Astrocyte of the cerebellum (primary cell): ENCODE measurements around the gene F3.

Experiments used
- DNase-seq: peaks from one replicate; pipeline ENCODE4 v3.0.0-alpha.2; 2011; ENCODE audit warnings: low read depth
- H3K4me3 ChIP-seq: 2 replicates; pipeline ENCODE4 v1.5.1; 2011; ENCODE audit warnings: mild to moderate bottlenecking, low read depth, low read length, moderate library complexity
- in situ Hi-C: cut with HindIII; loops from 2 replicates; pipeline ENCODE4 v1.10.0; 2017; ENCODE audit warnings: low sequenced_read_pairs
- TF ChIP-seq, protein P1 (sequence below): IDR thresholded peaks from 2 replicates; pipeline ENCODE4 v1.5.1; 2012; ENCODE audit warnings: low read length, low read depth, moderate library complexity, mild to moderate bottlenecking; ENCODE audit errors: missing control alignments

Gene F3

DNA sequence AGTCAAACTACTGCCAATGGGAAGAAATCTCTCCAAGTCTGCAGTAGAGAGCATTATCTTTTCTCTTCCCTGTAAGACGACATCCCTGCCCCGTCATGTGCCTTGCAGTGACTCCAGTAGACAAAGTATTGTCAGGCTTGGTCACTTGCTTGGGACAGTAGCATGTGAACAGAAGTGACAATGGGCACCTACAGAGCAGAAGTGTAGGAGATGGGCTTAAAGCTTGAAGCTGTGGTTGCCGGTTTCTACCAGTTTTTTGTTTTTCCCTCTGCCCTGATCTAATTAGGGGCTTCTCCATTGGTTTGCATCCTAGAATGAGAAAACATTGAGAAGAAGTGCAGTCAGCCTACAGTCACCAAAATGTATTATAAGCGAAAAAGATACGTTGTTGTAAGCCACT lies 12.7 kb downstream of the F3 start:
- TF ChIP-seq, protein P1, sequence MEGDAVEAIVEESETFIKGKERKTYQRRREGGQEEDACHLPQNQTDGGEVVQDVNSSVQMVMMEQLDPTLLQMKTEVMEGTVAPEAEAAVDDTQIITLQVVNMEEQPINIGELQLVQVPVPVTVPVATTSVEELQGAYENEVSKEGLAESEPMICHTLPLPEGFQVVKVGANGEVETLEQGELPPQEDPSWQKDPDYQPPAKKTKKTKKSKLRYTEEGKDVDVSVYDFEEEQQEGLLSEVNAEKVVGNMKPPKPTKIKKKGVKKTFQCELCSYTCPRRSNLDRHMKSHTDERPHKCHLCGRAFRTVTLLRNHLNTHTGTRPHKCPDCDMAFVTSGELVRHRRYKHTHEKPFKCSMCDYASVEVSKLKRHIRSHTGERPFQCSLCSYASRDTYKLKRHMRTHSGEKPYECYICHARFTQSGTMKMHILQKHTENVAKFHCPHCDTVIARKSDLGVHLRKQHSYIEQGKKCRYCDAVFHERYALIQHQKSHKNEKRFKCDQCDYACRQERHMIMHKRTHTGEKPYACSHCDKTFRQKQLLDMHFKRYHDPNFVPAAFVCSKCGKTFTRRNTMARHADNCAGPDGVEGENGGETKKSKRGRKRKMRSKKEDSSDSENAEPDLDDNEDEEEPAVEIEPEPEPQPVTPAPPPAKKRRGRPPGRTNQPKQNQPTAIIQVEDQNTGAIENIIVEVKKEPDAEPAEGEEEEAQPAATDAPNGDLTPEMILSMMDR = no peak
- in situ Hi-C loops = loop anchor here (25.0 kb wide), 1 partner anchor 258 kb away; no protein-coding TSS in a partner anchor
- no peak for DNase-seq
- no peak overlapping the region for H3K4me3 ChIP-seq

DNA sequence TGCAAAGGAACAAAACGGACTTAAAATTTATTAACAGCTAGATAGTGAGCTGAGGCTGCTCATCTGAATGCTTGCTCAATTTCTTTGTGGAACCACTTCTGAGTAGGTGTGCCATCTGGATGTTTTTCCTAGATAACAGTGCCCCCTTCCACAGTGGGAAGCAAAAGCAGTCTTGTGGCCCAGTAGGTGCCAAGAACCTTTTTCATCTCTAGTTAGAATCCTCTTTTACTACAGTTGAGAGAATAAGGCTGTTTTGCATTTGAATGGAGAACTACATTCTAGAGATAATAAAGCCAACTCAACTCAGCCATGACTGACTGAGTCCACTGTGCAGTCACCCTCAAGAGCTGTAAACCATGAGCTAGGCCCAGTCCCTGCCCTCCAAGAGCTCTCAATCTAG lies 13.3 kb downstream of the F3 start:
- TF ChIP-seq, protein P1 = no peak
- no peak for DNase-seq
- in situ Hi-C loops = loop anchor here (25.0 kb wide), 1 partner anchor 259 kb away; no protein-coding TSS in a partner anchor
- H3K4me3 ChIP-seq = no peak overlapping the region

DNA sequence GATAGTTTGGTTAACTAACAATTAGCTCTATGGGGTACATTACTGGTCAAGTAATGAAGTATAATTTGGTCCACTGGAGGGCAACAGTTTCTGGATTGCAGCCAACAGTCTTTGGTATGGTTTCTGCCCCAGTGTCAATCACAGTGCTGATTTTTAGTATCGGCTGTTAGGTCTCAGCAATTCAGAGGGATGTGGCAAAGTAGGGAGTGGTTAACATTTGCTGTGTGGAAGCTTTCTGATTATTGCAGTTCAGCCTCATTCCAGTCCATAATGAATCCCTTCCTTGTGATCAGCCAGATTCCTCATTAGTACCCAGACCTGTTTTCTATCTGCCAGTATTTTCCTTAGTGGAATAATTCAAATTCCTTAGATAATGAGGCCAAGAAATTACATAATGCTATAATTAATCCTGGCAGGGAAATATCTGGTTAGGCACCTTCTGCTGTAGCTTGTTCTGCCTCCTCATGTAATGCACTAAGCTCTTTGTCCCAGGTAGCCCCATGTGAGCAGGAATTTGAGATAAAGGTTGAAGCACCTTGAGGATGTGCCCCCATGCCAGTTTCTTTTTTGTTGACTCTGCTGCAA lies 14.0 kb downstream of the F3 start:
- DNase-seq = no peak
- in situ Hi-C loops = loop anchor here (25.0 kb wide), 1 partner anchor 260 kb away; no protein-coding TSS in a partner anchor
- TF ChIP-seq, protein P1 = peak; percentile 5
- no peak overlapping the region for H3K4me3 ChIP-seq

DNA sequence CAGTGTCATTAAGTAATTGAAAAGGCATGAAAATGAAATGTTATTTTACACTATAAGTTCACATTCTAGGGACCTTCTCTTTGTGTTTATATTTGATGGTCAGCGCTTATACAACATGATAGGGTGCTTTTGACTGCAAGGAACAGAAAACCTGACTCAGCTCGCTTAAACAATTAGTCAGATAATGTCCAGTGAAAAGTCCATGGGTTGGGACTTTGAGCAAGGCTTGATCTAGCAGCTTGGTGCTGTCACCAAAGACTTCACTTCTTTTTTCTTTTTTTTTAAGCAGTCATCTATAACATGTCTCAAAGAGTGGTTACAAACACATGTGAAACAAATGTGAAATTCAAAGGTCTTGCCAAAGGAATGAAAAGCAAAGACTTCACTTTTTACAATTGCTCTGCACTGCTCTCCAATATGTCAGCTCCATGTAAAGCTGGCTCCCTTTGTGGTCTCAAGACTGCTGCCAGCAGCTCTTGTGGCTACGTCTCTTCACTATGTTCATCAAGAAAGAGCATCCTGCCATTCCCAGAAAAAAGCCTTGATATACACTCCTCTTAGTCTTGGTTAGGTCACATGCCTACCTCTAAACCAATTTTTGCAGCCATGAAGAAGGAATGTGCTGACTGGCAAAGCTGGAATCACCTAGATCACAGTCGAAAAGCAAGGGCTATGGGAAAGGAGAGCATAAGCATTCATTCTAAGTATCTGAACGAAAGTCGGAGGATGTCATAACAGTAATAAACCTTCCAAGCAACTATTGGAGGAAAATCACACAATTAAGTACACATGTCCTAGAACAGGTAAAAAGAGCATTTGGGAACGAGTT lies 15.2 kb downstream of the F3 start:
- no peak overlapping the region for H3K4me3 ChIP-seq
- TF ChIP-seq, protein P1 = no peak
- DNase-seq = no peak
- in situ Hi-C loops = loop anchor here (25.0 kb wide), 1 partner anchor 261 kb away; no protein-coding TSS in a partner anchor

DNA sequence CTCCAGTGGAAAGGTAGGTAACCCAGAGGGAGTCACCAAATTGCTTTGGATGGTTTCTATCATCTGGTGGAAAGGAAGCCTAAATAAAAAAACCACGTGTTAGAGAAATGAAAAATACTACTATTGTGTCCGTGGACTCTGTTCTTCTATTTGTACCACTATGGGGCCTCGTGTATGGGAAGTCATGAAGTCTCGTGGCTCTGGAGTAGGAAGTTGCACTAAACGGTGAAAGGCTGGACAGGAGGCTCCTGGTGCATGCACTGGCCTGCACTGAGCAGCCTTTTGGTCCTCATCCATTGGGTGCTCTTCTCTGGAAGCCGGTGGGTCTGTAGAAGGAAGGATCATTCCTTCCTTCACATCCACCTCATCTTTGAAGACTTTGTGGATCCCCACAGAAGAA lies 17.0 kb downstream of the F3 start:
- in situ Hi-C loops = no loop called here
- TF ChIP-seq, protein P1 = no peak
- H3K4me3 ChIP-seq = no peak overlapping the region
- no peak for DNase-seq

DNA sequence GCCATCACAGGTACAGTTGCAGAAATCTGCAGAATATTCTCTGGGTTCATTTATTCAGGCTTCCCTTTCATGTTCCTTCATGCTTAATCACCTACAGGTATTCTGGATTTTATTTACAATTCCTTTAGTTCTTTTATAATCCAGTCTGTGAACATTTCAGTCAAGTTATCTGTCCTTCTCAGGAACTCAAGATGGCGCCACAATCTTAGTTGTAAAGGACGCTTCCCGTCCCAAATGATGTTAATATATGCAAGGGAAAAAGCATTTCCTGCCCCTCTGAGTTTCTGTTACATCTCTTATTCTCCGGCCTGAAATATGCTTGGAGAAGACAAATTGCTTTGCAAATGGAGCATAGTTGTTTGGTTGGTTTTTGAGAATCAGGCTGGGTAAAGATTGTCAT lies 19.3 kb downstream of the F3 start:
- no peak overlapping the region for H3K4me3 ChIP-seq
- TF ChIP-seq, protein P1 = peak; percentile 57
- peak; percentile 66 for DNase-seq
- in situ Hi-C loops = no loop called here
